Gastroesophageal sphincter (tissue), 4 donors: Measurements from ENCODE around the gene LIPE. TPM values are rescaled to one million over a fixed set of nuclear protein-coding genes. Genes with fewer than 3 reads are reported as not detected.
A peak's percentile ranks its signal among the peaks of the same experiment; 100 is the strongest.

Experiments
- ATAC-seq: fragments of 150-250 bp; one replicate; pipeline ENCODE4 v1.9.1; 2016; ENCODE audit warnings: mild to moderate bottlenecking, moderate library complexity
- H3K27ac ChIP-seq, 4 donors: fragments of 200-600 bp; sonication (generic) in 3 of 4; 1 replicate in 3 of 4; 2 replicates in 1 of 4; pipeline ENCODE4 v1.5.1; 2016 to 2019
- H3K27me3 ChIP-seq: fragments of 200-600 bp; sonication (generic); one replicate; pipeline ENCODE4 v1.5.1; 2019
- H3K36me3 ChIP-seq, 2 donors: fragments of 200-600 bp; sonication (generic); one replicate each; pipeline ENCODE4 v1.5.1; 2019; ENCODE audit warnings: control low read depth in 1 of 2
- H3K4me1 ChIP-seq, 3 donors: fragments of 200-600 bp; sonication (generic); 1 replicate in 2 of 3; 2 replicates in 1 of 3; pipeline ENCODE4 v1.5.1; 2016 to 2019; ENCODE audit warnings: control low read depth in 2 of 3
- H3K4me3 ChIP-seq, 2 donors: fragments of 200-600 bp; sonication (generic); one replicate each; pipeline ENCODE4 v1.5.1; 2019; ENCODE audit warnings: mild to moderate bottlenecking in 1 of 2, moderate library complexity in 1 of 2
- H3K9me3 ChIP-seq, 3 donors: fragments of 200-600 bp; sonication (generic); one replicate each; pipeline ENCODE4 v1.5.1; 2017 to 2019; ENCODE audit warnings: control low read depth in 2 of 3
- CTCF ChIP-seq, 4 experiments: fragments of 200-600 bp in 2 of 4; fragments of 450-650 bp in 2 of 4; sonication (generic) in 1 of 4; IDR thresholded peaks; one replicate each; pipeline ENCODE4 v1.5.1; 2017 to 2019; ENCODE audit warnings: antibody characterized with exemption in 4 of 4, mild to moderate bottlenecking in 2 of 4, moderate library complexity in 2 of 4
- EP300 ChIP-seq: sonication (generic); formaldehyde crosslinking; IDR thresholded peaks from one replicate; pipeline ENCODE4 v1.6.1; 2017; ENCODE audit warnings: antibody characterized with exemption, mild to moderate bottlenecking
- POLR2A ChIP-seq, 2 donors: fragments of 450-650 bp; IDR thresholded peaks; one replicate each; pipeline ENCODE4 v1.6.1; 2017; ENCODE audit warnings: antibody characterized with exemption in 2 of 2, mild to moderate bottlenecking in 2 of 2, moderate library complexity in 1 of 2
- POLR2AphosphoS5 ChIP-seq: sonication (generic); formaldehyde crosslinking; IDR thresholded peaks from one replicate; pipeline ENCODE4 v1.6.1; 2017; ENCODE audit warnings: antibody characterized with exemption
- WGBS, 2 donors: methylation state at CpG; one replicate each; pipeline ENCODE4 v1.1.5; 2018; ENCODE audit warnings: low coverage in 1 of 2; 5-methylcytosine and 5-hydroxymethylcytosine counted together
- total RNA-seq, 4 donors: library from RNA; depleted of rRNA; stranded (reverse); fragments of >200 nt; gene quantifications; one replicate each; pipeline ENCODE4 v1.1.0, GENCODE V29; 2016

Gene LIPE
- total RNA-seq, 4 donors from 2014 or later: 3.4 to 15.3 (median 6.6) TPM

- no peak for ATAC-seq
- Histone ChIP-seq H3K27ac (no peak overlapping the region), H3K36me3 (peaks cover 0 to 61% of the 10 kb centered on the region in 2 donors), H3K4me3 (no peak overlapping the region), H3K27me3 (no peaks in the 10 kb centered on the region), H3K4me1 (peaks cover 0 to 27% (median 6%) of the 10 kb centered on the region in 3 donors), H3K9me3 (no peaks in the 10 kb centered on the region)
- 69% methylated on average over 2 of the region's 4 CpGs; no CpG with 5 or more reads in 1 of the 2 donors for WGBS, 2 donors
- no peak for TF ChIP-seq POLR2A (IDR thresholded peaks at IDR 0.05)
- TF ChIP-seq CTCF (IDR thresholded peaks at IDR 0.05): no peak
- no peak for TF ChIP-seq POLR2AphosphoS5
- no peak for TF ChIP-seq EP300
Observed at GRCh38 chr19:42367929-42368328, 59.3 kb downstream of the LIPE start.

- ATAC-seq: no peak
Observed at GRCh38 chr19:42366673-42367072, 60.5 kb downstream of the LIPE start.

GRCh38 chr19:42363614-42364346, 63.4 kb downstream of the LIPE start:
- H3K36me3 ChIP-seq: peaks cover 0 to 67% of the 10 kb centered on the region in 2 donors
- TF ChIP-seq CTCF (IDR thresholded peaks at IDR 0.05) (no peak), POLR2A (IDR thresholded peaks at IDR 0.05) (no peak), POLR2AphosphoS5 (no peak), EP300 (no peak)
- no peaks in the 10 kb centered on the region for H3K27me3 ChIP-seq
- H3K9me3 ChIP-seq: no peaks in the 10 kb centered on the region
- 78 to 92% methylated on average over 8 to 12 of the region's 17 CpGs for WGBS, 2 donors
- ATAC-seq: no peak
- no peak overlapping the region for H3K27ac ChIP-seq
- peaks cover 0 to 27% (median 6%) of the 10 kb centered on the region in 3 donors for H3K4me1 ChIP-seq
- no peak overlapping the region for H3K4me3 ChIP-seq

More at GRCh38 chr19:42366673-42367072, 60.5 kb downstream of the LIPE start:
- no peaks in the 10 kb centered on the region for H3K9me3 ChIP-seq
- WGBS, 2 donors: 20 to 25% methylated on average over 1 of the region's 1 CpG
- no peak for TF ChIP-seq EP300
- TF ChIP-seq POLR2A (IDR thresholded peaks at IDR 0.05): no peak
- TF ChIP-seq POLR2AphosphoS5: no peak
- TF ChIP-seq CTCF (IDR thresholded peaks at IDR 0.05): no peak
- no peak overlapping the region for H3K4me3 ChIP-seq
- H3K4me1 ChIP-seq: peaks cover 0 to 27% (median 6%) of the 10 kb centered on the region in 3 donors
- H3K36me3 ChIP-seq: peaks cover 0 to 61% of the 10 kb centered on the region in 2 donors
- H3K27ac ChIP-seq: peak overlapping the region in 3 of 4 donors; percentile 18 to 53 (median 39)
- H3K27me3 ChIP-seq: no peaks in the 10 kb centered on the region

- Histone ChIP-seq H3K4me3 (no peak overlapping the region), H3K4me1 (peaks cover 0 to 27% (median 6%) of the 10 kb centered on the region in 3 donors), H3K36me3 (peaks cover 0 to 69% of the 10 kb centered on the region in 2 donors), H3K9me3 (no peaks in the 10 kb centered on the region), H3K27ac (no peak overlapping the region), H3K27me3 (no peaks in the 10 kb centered on the region)
- ATAC-seq: no peak
- WGBS, 2 donors: 89 to 91% methylated on average over 4 to 7 of the region's 13 CpGs
- TF ChIP-seq CTCF (IDR thresholded peaks at IDR 0.05) (no peak), POLR2A (IDR thresholded peaks at IDR 0.05) (no peak)
Observed at GRCh38 chr19:42362891-42363440, 64.2 kb downstream of the LIPE start.

- WGBS, 2 donors: 90 to 100% methylated on average over 2 to 3 of the region's 14 CpGs
- no peaks in the 10 kb centered on the region for H3K9me3 ChIP-seq
- no peak overlapping the region for H3K27ac ChIP-seq
- H3K36me3 ChIP-seq: peaks cover 0 to 75% of the 10 kb centered on the region in 2 donors
- H3K27me3 ChIP-seq: no peaks in the 10 kb centered on the region
- ATAC-seq: no peak
- TF ChIP-seq CTCF (IDR thresholded peaks at IDR 0.05): no peak
- no peak for TF ChIP-seq POLR2AphosphoS5
- TF ChIP-seq EP300: no peak
- TF ChIP-seq POLR2A (IDR thresholded peaks at IDR 0.05): no peak
- peaks cover 0 to 27% (median 6%) of the 10 kb centered on the region in 3 donors for H3K4me1 ChIP-seq
- H3K4me3 ChIP-seq: no peak overlapping the region
Observed at GRCh38 chr19:42362342-42362741, 64.8 kb downstream of the LIPE start.
